HG03064 (cell line): Measurements from ENCODE around the gene LLGL1.

Source experiments
- ATAC-seq: cut with Tn5 transposase; IDR thresholded peaks from one replicate; pipeline ENCODE4 v1.9.1; 2021; ENCODE audit warnings: low read depth; ENCODE audit not compliant: unreplicated experiment

The LLGL1 gene

DNA sequence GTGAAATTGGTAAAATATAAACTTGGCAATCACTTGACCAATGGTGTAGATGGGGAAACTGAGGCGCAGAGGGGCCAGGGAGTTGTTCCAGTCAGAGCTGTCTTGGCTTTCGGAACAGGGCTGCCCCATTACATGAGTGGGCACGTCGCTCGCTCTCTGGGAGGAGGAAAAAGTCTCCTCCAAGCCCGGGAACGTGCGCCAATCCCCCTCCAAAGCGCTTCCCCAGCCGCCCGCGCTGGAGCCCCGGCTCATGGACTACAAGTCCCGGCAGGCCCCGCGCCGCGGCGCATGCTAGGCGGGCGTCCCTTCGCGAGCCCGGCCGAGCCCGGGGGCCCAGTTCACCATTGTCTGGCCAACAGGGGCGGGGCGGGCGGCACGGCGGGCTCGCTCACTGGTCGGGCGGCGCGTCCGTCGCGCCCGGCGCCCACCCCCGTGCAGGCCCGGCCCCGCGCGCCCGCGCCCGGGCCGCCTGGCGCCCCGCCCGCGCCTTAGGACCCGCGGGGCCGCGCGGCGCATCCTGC, at the start of gene LLGL1:
TSS of gene LLGL1 (plus strand) at position 515 of the 521 bp plus-strand sequence. CDS start 48 bp downstream, outside the sequence.
- peak; percentile 80 for ATAC-seq

GRCh38 chr17:18176176-18176575, 49.3 kb upstream of the LLGL1 start:
- ATAC-seq: no peak

- no peak for ATAC-seq
Observed at GRCh38 chr17:18177133-18177532, 48.3 kb upstream of the LLGL1 start.

- ATAC-seq: no peak
Observed at GRCh38 chr17:18177722-18178121, 47.7 kb upstream of the LLGL1 start.

DNA sequence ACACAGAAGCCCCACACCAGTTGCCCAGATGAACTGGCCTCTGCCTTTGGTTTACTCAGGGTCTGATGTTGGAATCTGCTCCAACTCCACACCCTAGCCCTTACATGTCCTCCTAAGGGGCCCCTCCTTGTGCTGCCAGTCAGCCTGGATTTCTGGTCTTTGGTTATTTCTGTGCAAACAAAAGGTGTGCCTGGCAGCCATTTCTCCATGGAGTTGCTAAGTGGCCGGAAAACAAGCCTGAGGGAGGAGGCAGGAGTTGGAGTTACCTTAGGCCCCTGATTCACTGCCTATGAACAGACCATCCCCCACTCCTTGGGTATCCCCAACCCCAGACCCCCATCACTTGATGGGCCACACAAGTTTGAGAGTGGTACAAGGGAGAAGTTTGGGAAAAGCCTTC, 46.2 kb upstream of the LLGL1 start:
- no peak for ATAC-seq

DNA sequence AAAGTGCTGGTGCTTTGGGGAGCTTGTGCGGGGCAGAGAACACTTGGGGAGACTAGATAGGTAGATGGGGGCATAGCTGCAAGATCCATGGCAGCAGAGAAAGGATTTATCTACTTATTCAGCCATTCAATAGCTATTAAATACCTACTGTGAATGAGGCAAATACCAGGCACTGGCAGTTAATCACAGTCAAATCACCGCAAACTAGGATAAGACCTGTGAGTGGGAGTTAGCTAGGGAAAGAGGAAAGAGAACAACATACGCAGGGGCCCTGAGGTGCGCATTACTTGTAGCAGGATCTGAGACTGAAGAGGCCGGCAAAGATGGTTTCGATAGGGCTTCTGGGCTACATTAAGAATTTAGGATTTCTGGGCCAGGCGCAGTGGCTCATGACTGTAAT, 45.6 kb upstream of the LLGL1 start:
- ATAC-seq: no peak

DNA sequence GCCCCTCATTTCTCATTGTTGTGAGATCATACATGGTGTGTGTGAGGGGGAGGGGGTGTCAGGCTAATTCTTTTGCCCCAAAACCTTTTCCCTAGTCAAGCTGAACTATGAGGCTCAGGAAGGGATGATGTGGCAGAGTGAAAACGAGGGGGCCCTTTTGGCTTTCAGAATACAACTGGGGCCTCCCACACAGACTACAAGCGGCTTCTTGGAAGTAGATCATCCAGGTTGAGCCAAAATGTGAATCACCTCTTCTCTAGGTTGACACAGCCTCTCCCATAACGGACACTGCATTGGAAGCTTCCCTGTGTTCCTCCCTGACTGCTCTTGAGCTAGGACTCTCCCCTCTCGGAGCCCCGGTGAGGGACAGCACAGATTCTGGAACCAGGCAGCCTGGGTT, 44.1 kb upstream of the LLGL1 start:
- no peak for ATAC-seq

DNA sequence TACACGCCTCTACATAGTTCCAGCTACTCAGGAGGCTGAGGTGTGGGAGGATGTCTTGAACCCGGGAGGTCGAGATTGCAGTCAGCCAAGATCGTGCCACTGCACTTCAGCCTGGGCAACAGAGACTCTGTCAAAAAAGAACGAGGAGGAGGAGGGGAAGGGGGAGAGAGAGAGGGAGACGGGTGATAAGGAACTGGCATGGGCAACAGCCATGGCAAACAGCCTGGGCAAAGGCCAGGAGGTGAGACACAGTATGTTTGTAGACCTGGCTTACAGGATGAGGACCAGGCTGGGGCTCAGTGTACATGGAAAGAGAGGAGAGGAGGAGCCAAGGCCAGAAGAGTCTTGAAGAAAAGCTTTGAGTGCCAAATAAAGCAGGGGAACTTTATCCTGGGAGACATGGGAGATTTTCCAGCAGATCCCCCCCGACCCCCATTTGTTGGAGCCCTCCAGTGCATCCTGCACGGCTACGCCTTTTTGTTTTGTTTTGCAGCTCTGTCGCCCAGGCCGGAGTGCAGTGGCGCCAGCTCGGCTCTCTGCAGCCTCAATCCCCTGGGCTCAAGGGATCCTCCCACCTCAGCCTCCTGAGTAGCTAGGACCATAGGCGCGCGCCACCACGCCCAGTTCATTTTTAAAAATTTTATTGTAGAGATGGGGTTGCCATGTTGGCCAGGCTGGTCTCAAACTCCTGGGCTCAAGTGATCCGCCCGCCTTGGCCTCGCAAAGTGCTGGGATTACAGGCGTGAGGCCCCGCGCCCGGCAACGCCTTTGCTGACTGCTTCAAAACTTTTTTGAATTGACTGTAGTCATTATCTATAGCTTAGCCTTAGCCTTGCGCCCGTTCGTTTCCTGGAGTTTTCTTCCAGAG, 43.1 kb upstream of the LLGL1 start:
- ATAC-seq: no peak

DNA sequence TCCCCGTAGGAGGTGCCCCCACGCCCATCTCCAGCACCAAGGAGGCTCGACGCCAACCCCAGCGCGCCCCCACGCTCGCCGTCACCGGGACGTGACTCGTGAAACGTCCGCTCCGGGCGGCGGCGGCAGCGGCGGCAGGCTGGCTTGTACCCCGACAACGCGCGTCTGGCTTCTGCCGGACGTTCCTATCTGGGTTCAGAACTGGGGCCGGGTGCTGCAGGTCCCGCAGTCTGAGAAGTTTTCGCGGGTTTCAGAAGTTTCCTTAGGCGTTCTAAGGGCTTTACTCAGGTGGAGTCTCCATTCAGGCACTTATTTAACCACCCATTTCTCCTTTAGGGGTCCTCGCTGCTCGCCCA, 42.5 kb upstream of the LLGL1 start:
- peak; percentile 44 for ATAC-seq

DNA sequence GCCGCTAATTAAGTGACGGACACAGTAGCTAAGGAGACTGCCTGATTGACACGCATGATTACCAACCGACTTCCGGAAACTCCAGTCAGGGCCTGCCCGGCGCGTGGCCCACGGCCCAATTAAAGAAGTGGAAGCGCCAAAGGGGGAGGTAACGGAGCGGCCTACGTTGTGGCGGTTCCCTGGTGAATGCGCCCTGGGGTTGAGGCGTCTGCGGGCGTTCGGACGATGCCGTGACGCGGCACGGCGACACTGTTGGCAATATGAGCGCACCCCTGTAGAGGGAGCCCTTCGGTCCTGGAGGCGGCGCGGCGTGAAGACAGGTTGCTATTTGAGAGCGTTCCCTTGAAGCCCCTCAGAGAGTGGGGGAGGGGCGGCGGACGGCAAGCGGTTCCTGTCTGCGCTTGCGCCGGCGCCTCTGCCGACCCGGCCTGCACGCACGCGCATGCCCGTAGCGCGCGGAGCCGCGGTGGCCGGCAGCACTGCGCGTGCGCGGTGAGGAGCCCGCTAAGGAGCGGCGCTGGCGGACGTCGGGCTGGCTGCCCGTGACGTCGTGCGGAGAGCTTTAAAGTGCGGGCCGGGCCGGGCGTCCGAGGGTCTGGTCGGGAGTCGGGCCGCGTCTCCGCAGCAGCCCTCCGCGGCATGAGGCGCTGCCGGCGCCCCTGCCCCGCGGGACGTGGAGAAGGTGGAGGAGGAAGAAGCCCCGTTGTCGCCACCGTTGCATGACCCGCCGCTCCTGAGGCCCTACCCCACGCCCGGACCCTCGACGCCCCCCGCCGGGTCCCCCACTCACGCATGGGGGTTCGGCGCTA, 41.9 kb upstream of the LLGL1 start, which contains the start of gene ALKBH5:
TSS of gene ALKBH5 (plus strand) at position 495 of the 809 bp plus-strand sequence. CDS start 416 bp downstream, outside the sequence.
- peak; percentile 70 for ATAC-seq

GRCh38 chr17:18184143-18185031, 41.0 kb upstream of the LLGL1 start:
- peak; percentile 6 for ATAC-seq

DNA sequence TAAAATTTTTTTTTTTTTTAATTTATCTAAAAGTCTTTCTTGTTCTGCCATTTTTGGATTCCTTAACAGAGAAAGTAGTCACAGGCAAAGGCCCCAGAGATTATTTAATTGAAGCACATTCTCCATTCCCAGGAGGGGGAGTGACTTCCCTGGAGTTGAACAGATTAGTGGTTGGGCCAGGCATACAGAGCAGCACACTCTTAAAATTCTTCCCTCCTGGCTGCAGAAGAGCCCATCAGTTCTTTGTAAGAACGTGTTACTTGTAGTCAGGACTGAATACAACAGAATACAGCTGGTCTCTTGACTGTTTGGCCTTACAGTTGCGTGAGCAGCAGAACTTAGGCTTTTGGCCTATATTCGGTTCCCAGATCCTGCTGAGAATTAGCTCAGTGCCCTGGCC, 40.0 kb upstream of the LLGL1 start:
- no peak for ATAC-seq

- ATAC-seq: no peak
Observed at GRCh38 chr17:18185832-18186626, 39.4 kb upstream of the LLGL1 start.

- ATAC-seq: no peak
Observed at GRCh38 chr17:18186627-18186982, 38.8 kb upstream of the LLGL1 start.

- ATAC-seq: no peak
Observed at GRCh38 chr17:18187226-18187625, 38.2 kb upstream of the LLGL1 start.

- no peak for ATAC-seq
Observed at GRCh38 chr17:18187821-18188761, 37.3 kb upstream of the LLGL1 start.

GRCh38 chr17:18190628-18191235, 34.7 kb upstream of the LLGL1 start:
- ATAC-seq: no peak

DNA sequence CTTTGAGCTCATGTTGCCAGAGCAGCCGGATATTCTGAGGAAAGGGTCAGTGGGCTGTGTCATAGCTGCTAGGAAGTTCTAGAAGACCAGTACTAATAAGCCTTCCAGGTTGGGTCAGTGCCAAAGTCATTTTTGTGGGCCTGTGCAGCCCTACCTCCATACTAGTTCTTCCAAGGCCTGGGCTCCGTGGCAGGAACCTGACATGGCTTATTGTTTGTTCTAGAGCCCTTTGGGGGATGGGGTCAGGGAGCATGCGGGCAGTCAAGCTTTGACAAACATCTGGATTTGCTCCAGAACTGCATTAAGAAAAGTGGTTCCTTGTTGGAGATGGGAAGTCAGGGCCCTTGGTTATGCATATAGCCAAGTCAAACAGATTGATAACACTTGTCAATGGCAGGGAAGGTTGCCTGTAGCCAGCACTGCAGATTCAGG, 34.2 kb upstream of the LLGL1 start:
- no peak for ATAC-seq
